Measurements from ENCODE around the gene FBLN5.
"Not testable (repeated sequence)": the region's sequence is repeated elsewhere in the genome, so short reads cannot be mapped to it uniquely, and the experiment has no call there.

The FBLN5 gene

GRCh38 chr14:91869556-91869955, 77.9 kb downstream of the FBLN5 start:
- FAIRE-seq (no peak), DNase-seq (ENCODE audit: insufficient read length, low spot score) (no peak)

DNA sequence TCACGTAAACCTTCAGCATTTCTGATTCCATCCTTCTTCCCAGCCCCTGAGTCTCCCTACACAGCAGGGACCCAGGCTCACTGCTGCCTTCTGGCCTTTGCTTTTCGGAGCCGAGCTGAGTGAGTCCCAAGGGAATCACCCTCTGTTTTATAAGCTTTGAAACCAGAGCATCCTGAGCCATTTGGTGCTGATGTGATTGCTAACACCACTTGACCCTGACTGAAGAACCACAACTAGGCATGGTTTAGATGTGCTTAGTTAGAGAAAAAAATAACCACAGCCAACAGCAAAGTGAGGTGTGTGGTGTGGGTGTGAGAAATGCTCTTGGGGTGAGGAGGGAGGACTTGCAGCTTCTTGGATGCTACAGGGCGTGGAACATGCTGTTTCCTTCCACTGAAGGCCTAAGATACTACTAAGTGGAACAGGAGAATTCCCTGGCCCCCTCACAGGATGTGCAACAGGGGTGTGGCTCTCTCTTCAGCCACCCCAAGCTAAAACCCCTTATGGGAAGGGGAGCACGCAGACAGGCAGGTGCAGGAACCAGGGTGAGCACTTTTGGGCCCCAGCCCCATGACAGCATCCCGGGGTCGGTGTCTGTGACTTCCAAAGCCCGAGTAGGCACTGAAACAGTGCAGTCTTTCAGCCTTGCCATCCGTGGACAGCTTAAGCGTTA, 80.0 kb downstream of the FBLN5 start, which contains the start of gene TC2N:
Gene TC2N, minus strand, starts transcription at position 221 of the 673 bp plus-strand sequence. CDS start 53,767 bp downstream, outside the sequence.
- DNase-seq (ENCODE audit: insufficient read length, low spot score) (no peak), FAIRE-seq (no peak)

DNA sequence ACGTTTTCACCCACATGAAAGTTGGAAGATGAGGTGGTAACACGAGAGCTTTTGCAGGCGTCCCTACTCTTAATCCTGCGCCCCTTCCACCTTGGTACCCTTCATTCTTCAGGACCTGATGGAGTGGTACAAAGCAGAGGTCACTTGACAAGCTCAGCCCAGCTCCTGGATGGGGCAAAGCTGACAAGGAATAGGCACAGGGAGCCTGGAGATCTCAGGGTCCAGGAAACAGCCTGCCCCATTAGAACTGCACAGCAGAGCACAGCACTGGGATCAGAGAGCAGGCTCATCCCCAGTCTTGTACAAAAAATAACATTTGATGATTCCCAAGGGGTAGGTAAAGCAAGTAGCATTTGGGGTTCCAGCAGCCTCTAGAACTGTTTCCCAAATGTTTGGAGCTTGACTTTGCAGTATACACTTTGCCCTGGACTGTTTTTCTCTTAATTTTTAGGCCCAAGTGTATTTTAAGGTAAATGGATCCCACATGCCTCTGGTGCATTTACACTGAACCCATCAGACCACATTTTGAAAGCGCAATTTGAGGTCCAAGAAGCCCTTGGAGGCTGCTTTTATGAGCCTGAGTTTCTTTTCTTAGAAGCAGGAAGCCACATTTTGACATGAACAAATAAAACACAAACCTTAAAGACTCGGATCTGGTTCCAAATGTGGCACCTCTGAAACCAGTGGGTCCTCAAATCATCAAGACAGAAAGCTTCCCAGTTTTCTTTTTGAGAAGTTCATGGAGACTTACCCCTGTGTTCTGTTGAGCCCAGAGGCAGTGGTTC, 80.8 kb downstream of the FBLN5 start:
- FAIRE-seq (no peak), DNase-seq (ENCODE audit: insufficient read length, low spot score) (no peak)

DNA sequence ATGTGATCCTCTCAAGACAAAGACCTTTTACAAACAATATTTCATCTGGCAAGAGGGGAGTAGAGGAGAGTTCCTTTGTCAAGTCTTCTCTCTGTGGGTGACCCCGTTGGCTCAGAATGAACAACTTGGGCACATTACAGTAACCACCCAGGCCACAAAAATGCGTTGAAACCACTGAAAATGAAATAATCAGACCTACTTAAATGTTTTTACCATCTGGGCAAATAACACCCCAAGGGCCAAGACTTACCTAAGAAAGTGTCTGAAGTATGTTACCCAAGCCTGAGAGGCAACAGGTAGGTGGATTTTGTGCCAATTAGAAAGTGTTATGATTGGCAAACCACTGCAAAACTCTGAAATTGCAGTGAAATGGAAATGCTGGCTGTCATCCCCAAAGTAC, 81.4 kb downstream of the FBLN5 start:
- DNase-seq (ENCODE audit: insufficient read length, low spot score) (no peak), FAIRE-seq (no peak)

GRCh38 chr14:91862417-91862816, 85.1 kb downstream of the FBLN5 start:
- no peak for DNase-seq (ENCODE audit: insufficient read length, low spot score)
- FAIRE-seq, result no peak

DNA sequence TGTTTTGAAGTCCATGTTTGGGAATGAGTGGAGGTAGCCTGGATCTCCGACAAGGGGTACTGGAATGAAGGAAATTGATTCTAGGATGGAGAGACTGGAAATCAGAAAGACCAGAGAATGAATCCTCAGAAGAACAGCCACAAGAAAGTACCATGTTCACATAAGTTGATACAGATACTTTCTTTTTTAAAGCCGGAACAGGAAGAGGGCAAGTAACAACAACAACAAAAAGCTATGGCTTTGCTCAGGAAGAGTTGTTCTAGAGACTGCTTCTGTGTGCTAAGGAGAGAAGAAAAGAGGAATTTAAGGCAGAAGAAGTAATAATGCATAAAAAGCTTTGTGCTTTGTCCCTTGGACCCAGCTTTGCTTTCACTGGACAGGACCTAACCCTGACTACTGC, 86.4 kb downstream of the FBLN5 start:
- FAIRE-seq (no peak), DNase-seq (ENCODE audit: insufficient read length, low spot score) (no peak)

DNA sequence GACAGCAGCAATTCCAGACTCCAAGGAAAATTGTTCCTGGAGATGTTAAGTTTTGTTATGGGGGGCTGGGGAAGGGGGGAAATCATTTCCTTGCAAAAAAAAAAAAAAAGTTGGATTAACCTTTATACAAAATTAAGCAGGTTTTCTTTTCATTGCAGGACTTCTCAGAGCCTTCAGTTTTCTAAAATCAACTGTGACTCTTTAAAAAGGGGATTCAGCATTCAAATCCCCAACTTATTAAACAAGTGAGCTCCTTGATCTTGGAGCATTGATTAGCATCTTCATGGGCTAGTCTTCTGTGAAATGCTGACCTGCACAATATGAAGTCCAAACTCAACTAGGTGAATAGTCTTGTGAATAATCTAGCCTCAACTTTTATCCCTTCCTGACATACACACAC, 87.3 kb downstream of the FBLN5 start:
- FAIRE-seq (no peak), DNase-seq (ENCODE audit: insufficient read length, low spot score) (no peak)

DNA sequence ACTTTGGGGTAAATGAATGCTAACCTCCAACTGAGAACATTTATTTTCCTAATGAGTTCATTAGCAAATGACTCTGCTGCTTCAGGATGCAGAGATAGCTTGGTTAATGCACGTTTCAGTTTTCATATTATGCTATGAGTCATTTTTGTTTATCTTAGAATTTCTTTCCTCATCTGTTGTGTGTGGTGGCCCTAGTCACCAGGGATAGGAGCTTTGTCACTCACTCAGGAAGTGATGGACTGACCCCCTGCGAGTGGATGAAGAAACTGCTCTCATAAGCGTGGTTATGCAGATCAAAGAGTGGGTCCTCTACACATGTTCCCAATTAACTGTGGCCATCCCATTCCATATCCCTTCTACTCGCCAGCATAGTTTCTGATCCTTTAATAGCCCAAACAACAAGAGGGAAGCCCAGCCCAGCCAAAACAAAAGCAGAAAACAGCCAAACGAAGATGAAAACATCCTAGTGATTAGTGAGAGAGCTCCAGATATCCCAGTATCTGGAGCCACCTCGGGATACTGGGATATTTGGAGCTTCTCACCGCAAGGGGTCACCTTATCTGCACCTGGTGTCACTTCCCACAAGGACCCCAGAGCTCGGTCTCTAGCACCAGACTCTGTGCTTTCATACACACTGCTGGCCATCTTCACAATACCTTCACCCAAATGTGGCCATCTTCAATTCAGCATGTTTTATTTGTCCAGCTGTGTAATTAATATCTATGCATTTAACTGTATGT, 88.8 kb downstream of the FBLN5 start:
- DNase-seq (ENCODE audit: insufficient read length, low spot score), result peak; percentile 32

GRCh38 chr14:91857614-91858013, 89.9 kb downstream of the FBLN5 start:
- no peak for DNase-seq (ENCODE audit: insufficient read length, low spot score)
- FAIRE-seq, result no peak

More for the DNA sequence above, 88.8 kb downstream of the FBLN5 start:
- FAIRE-seq, result no peak

- DNase-seq (ENCODE audit: insufficient read length, low spot score), result no peak
- no peak for FAIRE-seq
Measured at GRCh38 chr14:91854327-91854934, 93.1 kb downstream of the FBLN5 start.

GRCh38 chr14:91851563-91851962, 95.9 kb downstream of the FBLN5 start:
- no peak for DNase-seq (ENCODE audit: insufficient read length, low spot score)

GRCh38 chr14:91848504-91849001, 98.9 kb downstream of the FBLN5 start:
- DNase-seq (ENCODE audit: insufficient read length, low spot score), result no peak
- FAIRE-seq, result no peak

More at GRCh38 chr14:91851563-91851962, 95.9 kb downstream of the FBLN5 start:
- no peak for FAIRE-seq

GRCh38 chr14:91847693-91848092, 99.8 kb downstream of the FBLN5 start:
- no peak for FAIRE-seq
- DNase-seq (ENCODE audit: insufficient read length, low spot score), result no peak

- DNase-seq (ENCODE audit: insufficient read length, low spot score) (no peak), FAIRE-seq (no peak)
Measured at GRCh38 chr14:91845652-91846051, 101.8 kb downstream of the FBLN5 start.

GRCh38 chr14:91845056-91845455, 102.4 kb downstream of the FBLN5 start:
- DNase-seq (ENCODE audit: insufficient read length, low spot score); FAIRE-seq: not testable (repeated sequence)

DNA sequence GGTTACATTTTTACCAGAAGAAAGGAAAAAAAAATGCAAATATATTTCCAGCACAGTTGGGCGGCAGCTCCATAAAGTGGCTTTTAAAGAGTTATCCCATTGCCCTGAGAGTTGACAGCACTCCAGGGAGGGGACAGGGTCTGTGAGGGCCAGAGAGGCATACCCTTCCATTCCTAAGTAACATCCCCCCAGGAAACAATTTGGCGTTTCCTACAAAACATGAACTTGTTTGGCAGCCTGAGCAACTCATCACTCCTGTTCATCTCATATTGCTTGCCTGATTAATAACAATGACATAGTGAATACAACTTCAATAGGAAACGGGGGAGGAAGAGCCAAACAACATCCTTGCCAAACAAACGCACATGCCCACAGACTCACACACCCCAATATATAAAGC, 103.5 kb downstream of the FBLN5 start:
- DNase-seq (ENCODE audit: insufficient read length, low spot score), result no peak
- FAIRE-seq, result no peak

DNA sequence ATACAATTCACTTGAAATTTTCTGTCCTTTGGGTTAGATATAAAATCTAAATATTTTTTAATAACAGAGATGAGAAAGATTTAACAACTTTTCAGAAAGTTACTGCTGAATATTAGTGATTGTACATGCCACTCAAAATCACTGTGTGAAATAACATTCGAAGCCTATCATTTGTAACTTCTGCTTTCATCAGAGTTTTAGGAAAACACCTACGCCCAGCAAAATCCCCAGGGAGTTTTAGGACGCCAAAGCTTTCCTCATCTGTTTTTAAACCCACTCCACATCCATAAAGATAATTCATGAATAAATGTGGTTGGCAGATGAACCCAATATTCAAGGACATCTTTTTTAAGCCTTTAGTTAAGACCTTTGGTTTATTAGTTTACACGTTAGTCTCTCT, 104.1 kb downstream of the FBLN5 start:
- FAIRE-seq, result no peak
- no peak for DNase-seq (ENCODE audit: insufficient read length, low spot score)

GRCh38 chr14:91841065-91841464, 106.4 kb downstream of the FBLN5 start:
- DNase-seq (ENCODE audit: insufficient read length, low spot score), result no peak
- no peak for FAIRE-seq

DNA sequence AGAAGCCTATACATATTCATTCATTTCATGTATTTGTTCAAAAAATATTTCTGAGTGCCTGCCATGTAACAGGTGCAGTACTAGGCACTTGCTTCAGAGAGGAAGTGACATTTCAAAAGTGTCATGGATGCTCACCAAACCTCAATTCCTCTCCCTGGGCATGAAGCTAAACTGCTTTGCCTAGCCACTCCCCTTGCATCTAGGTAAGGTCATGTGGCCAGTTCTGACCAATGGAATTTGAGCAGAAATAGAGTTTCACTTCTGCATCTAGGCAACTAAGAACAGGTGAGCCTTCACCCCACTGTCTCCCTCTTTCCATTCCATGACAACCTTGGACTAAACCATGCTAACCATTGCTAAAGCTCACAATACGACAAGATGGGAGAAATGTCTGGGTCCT, 107.7 kb downstream of the FBLN5 start:
- DNase-seq (ENCODE audit: insufficient read length, low spot score) (no peak), FAIRE-seq (no peak)

DNA sequence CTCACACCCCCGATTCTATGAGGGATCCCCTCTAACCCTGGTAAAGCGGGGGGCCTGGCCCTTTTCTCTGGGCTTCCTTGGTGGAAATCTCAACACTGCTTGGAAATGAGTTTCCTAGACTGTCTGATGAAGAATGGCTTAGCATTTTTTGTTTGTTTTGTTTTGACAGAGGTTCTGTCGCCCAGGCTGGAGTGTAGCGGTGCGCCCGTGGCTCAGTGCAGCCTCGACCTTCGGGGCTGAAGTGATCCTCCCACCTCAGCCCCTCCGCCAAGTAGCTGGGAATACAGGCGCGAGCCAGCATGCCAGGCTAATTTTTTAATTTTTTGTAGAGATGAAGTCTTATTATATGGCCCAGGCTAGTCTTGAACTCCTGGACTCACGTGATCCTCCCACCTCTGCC, 110.4 kb downstream of the FBLN5 start:
- FAIRE-seq, result no peak
- DNase-seq (ENCODE audit: insufficient read length, low spot score), result no peak

Data from HTR-8/SVneo (cell line).